GM18868 (cell line): ENCODE measurements around the gene SOBP.

Source experiments
- ATAC-seq: cut with Tn5 transposase; IDR thresholded peaks from one replicate; pipeline ENCODE4 v1.9.1; 2021; ENCODE audit warnings: mild to moderate bottlenecking, moderate library complexity; ENCODE audit not compliant: unreplicated experiment

The SOBP gene

DNA sequence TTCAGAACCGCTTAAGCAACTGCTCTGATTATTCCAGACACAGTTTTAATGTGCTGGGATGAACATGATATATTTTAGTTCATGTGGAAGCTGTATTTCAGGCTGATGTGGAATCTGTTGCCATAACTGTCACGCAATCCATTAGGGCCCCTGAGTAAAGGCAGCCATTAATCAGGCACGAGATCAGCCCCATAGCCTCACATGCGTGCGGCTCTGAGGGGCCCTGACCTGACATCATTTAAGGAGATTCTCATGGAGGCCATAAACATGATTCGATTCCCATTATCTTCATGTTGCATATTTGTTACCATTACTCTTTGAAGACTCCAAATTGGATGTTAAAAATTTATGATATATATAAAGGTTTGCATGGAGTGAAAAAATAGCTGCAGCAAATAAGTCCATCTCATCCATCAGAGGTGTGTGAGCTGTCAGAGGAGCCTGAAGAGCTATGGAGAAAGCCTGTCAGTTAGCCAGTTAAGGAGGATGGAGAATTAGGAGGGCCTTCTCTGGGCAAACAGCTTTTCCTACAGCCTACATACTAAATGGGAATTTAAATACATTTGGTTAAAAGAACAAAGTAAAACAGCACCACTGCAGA is 89.6 kb downstream of the SOBP start:
- ATAC-seq: no peak

DNA sequence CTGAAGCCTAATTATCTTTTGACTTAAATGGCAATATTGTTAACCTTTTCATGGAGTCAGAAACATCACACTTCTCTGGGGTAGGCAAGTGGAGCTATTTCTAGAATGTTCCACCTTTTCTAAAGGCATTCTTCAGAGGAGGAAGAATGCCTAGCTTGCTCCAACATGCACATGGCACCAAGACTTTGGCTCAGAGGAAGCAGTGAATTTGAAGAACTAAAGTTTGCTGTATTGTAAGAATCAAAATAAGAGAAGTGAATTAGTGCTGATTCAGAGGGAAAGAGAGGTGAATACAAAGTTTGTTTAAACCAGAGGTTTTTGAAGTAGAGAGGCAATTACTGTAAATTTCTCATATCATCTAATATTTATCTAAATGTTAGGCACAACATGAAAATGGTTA is 92.2 kb downstream of the SOBP start:
- no peak for ATAC-seq

DNA sequence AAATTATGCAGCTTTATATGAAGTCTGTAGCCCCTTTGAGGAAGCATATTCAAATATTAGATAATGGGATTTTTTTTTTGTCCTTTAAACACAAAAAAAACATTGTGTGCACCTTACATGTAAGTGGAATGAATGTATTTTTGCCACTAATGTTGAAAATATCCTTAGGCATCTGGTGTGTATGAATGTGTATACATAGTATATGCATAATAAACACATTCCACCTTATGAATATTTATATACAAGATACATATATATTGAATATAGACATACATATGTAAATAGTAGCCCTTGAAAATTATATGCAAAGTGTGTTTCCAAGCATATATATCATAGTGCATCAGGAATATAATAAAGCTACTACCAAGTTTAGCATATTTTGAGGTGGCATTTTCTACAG is 94.8 kb downstream of the SOBP start:
- no peak for ATAC-seq

DNA sequence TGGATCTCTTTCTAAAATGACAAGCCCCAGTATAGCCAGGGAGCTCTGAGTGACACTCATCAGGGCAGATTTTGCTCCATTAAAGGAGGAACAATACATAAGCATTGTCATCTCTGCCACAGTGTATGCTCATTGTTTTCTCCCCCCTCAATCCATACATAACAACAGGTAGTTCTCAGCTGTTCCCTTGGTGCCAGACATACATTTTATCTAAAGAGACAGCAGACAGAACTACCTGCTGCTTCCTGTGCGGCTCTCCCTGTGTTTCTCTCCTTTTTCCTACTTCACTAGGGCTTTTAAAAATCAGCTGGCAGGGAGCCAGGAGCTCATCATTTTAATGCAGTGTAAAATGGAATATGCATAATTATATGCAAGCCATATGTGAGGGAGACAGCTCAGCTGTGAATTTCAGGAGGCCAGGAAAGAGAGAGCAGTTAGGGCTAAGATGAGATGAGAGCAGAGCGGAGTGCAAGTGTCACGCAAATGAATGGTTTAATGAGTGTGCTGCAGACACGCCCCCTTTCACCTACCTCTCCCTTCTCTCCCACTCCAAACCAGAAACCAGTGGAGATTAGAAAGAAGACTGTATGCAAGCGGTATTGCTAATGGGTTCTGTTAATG is 96.0 kb downstream of the SOBP start:
- ATAC-seq: no peak

DNA sequence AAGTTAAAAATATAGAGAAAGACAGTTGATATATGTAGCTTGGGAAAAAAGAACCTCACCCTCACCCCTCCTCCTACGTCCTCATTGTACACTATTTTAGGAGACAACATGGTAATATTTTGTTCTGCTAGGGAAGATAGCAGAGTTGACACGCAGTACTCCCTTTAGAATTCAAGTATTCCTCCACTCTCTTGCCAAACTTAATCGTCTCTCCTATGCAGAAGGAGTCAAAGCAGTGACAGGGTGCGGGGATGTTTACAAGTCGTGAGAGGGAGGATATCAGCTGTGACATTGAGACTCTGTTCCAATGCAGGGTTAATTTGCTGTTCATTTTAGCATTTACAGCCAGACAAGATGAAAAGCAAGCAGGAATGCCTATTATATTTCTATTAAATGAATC is 97.5 kb downstream of the SOBP start:
- ATAC-seq: no peak

DNA sequence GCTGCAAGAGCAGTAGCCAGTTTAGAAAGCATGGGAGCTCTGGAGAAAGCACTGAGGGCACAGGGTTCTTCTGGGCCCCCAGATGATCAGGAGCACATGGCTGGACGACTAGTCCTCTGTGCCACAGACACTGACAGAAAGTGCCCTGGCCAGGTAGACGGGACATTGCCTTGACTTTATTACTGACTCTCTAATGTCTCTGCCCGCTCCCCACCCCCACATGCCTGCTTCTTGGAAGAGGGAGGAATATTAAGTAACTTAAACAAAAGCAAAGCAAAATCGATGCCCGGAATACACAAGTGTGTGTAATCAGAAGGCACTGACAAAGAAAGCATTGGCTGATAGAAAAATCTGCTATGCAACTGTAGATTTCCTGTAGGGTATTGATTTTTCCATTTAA is 99.3 kb downstream of the SOBP start:
- ATAC-seq: no peak

DNA sequence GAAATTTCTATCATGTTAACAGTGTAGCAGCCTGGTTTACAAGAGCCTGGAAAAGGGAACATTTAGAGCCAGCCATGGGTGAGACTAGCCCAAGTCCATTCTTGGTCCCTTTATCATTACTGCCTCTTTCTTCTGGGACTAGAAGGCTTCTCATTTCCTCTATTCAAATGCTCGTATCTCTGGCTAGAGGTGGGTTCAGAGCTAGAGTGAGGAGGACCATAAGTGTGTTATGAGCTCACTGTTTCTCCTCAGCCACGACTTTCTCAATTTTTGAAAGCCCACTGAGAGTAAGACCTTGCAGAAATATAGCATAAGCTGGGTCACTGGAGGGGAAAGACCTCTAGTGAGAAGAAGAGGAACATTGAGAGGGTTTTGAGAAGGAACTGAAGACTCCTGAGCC is 100.0 kb downstream of the SOBP start:
- ATAC-seq: no peak

DNA sequence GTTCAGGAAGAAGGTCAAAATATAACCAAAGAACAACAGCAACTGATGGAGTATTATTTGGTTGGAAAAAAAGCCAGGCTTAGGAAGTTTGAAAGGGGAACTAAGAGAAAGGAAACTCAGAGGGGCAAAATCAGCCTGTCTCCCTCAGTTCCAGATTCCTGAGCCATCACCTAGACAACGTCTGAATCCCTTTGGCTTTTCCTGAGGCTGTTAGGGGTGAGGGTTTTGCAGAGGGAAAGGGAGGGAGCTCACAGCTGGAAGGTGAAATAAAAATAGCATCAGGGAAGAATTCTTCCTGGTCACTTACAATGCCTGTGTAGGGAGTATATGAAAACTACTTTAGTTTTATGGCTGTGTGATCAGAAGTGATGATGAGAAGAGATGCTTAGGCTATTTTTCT is 100.5 kb downstream of the SOBP start:
- ATAC-seq: no peak

DNA sequence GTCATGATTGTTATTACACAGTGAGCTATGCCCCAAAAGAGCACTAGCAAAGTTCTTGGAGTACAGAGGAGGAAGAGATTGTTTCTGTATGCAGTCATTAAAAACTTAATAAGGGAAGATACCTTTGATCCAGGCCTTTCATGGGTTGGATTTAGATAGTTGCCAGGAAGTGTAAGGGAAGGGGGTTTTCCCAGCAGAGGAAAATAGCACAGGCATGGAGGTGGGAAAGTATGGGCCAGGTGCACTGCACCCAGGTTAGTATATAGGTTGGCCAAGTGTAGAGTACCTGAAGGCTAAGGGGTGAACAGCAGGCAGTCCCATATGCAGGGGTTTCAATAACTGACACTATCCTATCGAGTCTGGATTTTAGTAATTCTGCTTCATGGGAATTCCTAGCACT is 101.4 kb downstream of the SOBP start:
- ATAC-seq: no peak

DNA sequence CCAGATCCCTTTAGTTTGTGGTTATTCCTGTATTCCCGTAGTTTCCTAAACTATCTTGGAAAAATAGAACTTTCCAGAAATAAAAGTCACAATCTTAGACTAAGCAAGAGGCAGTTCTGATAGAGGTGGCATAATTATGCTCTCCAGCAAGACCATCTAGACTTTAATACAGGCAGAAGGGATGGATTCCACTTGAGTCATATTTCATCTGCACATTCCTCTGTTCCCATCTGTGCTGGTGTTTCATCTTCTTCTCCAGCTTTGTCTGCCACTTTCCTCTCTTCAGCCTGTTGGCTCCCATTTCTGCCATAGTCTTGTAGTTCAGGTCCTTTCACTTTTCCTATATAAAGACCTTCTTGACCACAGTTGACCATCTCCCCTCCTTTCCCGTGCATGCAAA is 102.9 kb downstream of the SOBP start:
- ATAC-seq: no peak

DNA sequence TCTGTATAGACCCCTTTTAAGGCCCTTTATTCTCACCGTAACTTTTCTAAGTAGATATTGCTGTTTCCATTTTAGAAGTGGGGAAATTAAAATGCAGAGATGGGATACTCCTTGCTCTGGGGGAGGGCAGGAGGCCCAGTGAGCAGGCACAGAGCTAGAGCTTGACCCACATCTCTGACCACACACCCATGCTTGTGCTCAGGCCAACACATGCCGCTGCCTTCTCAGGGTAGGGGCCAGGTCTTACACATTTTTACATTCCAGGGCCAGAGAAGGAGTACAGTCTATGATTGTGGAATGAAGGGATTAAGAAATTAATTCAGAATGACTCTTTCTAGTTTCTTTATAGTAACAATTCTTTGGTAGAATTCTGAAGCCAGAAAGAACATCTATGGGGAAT is 104.8 kb downstream of the SOBP start:
- ATAC-seq: no peak

DNA sequence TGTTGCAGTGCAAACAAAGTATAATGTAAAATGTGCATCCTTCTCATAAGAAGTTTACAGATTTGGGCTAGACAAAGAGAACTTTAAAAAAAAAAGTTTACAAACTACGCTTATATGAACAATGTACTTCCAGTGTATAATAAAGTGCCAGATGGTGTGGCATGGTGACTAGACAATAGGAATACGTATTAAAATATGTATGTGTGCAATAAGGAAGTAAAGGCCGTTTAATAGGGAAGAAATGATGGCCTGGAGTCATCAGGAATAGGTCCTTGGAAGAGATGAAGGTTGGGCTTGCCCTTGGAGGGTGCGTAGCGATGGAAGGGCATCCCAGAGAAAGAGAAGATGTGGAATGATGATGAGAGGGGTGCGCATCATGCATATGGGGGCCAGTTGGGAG is 108.2 kb downstream of the SOBP start:
- no peak for ATAC-seq

DNA sequence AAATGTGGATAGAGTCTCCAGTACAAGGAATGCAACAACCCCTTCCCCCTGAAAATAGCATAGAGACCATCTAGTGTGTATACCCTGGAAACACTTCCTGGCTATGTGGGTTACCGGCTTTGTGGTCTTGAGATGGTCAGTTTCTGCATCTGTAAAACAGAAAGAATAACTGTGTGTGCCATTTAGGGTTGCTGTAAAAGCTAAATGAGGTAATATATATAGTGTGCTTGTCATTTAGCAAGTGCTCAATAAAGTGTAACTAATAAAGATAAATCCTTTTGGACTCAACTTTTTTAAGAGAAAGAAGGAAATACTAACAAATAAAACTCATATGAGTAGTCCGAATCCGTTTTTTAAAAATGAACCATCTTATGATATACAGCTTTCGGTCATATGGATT is 109.1 kb downstream of the SOBP start:
- no peak for ATAC-seq

DNA sequence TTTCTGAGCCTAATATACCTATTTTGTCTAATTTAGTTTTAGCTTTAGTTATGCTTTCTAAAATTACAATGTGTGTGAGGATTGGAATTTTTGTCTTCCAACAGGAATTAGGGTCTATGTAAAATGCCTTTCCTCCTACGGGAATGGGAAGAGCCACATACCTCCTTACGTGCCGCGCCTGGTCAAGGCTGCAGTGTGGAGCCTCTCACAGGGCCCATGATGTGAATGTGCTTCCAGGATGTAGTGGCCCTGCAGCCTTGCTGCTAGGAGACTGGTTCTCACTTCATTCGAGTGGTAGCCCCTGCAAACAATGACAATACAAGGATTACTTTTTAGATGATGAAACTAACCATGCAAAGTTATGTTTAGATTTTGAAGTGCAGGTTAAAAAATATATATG is 110.2 kb downstream of the SOBP start:
- no peak for ATAC-seq

DNA sequence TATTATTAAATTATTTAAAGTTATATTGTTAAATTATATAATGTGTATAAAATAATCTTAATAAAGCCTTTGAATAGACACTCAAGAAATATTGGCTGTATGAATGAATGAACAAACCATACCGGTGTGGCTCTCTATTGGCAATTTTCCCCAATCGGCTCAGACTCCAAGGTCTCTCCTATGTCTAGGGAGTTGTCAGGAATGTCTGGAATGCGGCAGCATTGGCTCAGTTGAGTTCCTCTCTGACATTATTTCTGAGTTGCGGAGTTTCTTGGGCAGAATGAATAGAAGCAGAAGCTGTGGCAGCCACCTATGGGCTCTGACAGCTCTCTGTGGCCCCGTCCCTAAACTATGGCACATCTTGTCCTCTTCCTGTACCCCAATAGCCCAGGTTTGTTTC is 111.0 kb downstream of the SOBP start:
- no peak for ATAC-seq

DNA sequence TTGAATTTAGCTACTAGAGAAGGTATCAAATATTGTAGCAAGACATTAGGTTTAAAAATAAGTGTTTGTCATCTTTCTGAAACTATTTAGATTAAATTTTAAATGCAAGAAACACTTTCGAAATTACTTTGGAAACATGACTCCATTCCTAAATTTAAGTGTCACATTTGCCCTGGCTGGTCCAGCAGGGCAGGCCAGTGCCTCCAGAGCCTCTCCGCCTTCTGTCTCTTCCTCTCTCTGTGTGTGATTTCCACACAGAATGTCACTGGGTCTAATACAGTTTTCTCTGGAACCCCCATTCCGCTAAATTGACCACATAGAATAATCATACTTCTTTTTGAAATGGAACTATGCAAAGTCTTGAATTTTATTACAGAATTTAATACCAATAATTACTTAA is 111.5 kb downstream of the SOBP start:
- ATAC-seq: no peak

DNA sequence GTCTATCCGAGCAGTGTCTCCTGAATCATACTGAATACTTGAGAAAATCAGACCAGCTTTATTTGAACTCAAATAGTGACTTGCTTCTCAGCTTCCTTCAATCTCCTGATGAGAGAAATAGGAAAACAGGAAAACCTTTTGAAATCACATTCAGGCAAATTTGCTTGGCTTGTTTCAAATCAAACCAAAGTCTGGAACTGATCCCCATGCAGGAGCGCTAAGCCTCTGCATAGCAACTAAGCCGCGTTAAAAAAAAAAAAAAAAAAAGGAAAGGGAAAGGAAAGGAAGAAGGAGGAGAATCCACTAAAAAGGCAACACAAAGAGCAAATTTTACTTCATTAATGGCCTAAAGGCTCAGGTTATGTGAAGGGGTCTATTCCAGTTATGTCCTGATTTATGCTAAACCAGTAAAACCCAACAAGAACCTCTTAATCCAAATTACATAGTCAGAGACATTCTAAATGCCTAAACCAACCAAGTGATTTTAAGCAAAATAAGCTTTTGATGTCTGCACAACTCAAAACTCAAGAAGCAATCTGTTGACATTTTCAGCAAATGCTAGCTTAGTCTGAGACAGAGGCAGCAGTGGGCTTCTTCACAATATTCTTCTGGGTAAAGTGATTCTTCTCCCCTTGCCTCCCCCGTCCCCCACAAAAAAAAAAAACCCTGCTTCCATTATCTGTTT is 112.5 kb downstream of the SOBP start:
- ATAC-seq: no peak

DNA sequence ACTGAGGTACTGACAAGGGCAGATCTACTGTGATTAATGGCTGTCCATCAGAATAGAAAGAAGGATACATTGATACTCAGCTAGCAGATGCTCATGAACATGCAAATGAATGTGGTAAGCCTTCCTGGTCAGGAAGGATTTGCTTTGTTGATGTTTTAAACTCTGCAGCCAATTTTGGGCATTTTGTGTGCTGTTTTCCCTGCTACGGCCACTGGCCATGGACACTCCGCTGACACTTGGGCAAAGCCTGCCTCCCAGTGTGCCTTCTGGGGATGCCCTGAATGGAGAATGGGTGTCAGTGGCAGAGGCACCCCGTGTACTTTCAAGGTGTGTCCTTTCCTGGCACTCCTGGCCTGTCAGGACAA is 113.1 kb downstream of the SOBP start:
- no peak for ATAC-seq

DNA sequence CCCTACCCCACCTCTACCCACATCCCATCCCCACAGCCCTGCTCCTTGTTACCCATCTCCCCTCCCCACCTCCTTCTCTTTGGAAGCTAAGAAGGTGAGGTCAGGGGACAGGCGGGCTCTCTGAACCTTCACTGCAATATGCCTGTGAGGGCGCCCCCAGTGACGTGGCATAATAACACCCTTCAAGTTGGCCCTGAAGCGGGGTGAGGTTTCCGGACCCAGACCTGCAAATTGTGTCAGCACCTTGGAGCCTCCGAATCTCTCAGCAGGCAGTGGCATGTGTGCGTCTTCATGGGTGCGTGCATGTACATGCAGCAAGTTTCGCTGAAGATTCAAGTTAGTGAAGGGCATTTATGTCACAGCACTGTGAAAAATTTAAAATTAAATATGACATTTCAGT is 114.6 kb downstream of the SOBP start:
- ATAC-seq: no peak

DNA sequence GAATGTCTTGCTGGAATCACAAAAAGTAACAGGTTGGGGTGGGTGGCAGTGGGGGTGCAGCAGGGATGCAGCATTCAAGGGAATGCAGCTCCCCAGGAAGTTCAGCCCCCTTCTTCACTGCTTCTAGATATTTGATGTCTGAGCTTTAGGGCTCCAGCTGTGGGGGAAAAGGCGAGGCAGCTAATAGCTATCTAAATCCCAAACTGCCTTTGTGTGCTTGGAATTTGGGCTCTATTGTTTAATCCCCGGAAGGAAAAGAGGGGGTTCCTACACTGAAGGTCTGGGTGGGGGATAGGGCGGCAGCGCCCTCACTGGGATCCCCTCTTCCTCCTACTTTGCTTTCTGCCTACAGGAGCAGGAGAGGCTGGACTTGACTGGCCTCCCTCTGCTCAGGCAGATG is 116.5 kb downstream of the SOBP start:
- ATAC-seq: no peak

DNA sequence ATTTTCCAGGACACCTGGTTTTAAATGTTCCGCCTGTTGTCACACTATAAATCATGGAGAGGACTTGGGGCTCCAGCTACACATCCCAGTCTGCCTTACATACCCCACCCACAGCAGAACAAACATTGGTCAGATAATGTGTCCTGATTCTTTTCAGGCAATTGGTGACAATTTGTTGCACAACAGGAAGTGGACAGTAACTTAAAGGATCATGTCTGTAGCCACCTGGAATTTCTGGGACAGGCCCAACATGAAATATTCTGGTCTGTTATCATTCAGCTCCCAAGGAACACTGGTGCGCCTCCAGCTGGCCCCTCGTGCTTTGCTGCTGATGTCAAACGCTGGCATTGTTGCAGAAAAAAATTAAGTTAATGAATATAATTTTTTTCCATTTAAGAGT is 117.2 kb downstream of the SOBP start:
- no peak for ATAC-seq

DNA sequence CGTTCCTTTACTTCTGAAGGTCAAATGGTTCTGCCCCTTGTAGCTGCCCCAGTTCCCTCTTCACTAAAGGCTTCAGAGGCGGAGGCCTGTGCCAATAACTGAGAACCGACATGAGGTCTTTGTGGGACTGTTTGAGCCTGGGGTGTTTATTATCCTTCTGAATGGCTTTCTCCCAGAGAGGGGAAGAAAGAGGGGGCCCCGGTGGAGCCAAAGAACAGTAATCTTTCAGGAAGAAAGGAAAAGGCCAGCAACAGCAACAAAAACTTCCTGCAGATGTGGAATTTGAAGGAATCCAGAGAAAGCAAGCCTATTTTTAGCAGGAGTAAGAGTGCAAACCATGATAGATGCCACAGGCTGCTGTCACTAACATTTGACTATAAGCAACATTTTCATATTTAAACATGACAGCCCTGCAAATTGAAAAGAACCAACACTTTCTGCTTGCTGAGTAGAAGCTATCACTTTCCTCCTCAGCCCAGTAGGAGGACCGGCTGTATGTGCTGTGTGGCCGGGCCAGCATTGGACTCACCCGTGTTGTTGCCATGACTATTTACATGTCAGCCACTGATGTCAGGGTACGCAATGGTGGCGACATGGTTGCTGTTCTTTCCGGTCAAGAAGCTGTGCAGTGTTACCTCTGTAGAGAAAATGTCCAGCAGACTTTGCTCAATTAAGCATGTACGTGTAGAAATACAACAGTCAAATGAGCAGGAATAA is 121.3 kb downstream of the SOBP start:
- ATAC-seq: no peak
